Measurements from ENCODE around the gene DHRS4.
"Not testable (repeated sequence)": the region's sequence is repeated elsewhere in the genome, so short reads cannot be mapped to it uniquely, and the experiment has no call there.

The DHRS4 gene

DNA sequence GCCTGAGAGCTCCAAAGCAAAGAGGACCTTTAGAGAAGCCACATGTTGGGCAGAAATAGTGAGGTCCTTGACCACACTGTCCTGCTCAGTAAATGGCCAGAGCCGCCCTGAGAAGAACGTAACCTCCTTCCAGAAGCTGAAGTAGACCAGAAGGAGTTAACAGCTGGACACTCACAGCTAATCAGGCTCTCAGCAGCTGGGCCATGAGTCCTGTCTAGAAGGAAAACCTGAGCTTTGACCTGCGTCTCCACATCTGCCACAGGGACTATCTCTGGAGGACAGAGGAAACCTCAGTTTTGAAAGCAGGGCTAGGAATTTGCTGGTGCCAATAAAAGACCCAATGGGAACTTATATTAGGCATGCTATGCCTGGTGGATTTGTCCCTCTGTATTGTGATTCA, 12.3 kb upstream of the DHRS4 start:
- no peak for DNase-seq (ENCODE audit: low spot score)

DNA sequence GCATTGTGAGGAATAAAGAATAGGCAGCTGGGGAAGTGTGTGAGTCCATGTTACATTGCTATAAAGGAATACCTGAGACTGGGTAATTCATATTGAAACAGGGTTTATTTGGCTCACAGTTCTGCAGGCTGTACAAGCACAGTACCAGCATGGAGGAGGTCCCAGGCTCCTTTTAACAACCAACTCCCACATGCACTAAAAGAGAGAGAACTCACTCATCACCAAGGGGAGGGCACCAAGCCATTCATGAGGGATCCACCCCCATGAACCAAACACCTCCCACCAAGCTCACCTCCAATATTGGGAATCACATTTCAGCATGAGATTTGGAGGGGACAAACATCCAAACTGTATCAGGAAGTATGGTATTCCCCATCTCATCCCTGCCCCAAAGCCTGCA, 11.9 kb upstream of the DHRS4 start:
- DNase-seq (ENCODE audit: low spot score) = no peak

GRCh38 chr14:23942587-23942986, 11.0 kb upstream of the DHRS4 start:
- DNase-seq (ENCODE audit: low spot score) = no peak

GRCh38 chr14:23949069-23949468, 4.5 kb upstream of the DHRS4 start:
- DNase-seq (ENCODE audit: low spot score) = not testable (repeated sequence)

DNA sequence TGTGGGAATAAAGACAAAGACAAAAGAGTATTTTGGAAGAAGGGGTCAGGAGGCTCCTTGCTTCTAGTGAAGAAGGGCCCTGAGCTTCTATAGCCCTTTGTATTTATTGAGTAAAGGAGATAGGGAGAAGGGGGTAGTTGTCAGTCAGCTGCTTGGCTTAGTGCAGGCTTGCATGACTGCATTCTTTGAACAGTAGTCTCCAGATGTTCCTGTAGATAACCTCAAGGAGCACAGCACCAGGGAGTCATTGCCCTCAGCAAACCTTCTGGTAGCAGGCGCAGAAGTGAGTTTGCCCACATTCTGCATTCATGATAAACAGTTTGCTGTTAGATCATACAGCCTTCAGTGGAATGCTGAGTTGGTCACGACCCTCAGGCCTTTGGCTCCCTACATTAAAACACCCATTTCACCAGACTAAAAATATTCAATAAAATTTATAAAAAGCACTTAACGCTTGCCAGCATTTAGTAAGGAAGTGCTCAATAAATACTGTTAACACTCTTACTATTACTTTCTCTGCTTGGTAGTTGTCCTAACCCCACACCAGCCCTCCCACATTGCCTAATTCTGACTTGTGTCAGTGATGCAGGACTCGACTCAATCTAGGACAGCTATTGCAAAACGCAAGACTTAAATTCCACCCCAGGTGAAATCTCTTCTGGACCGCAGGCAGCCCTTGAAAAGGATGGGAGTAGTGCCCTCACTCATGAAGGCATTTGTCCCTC, 3.0 kb upstream of the DHRS4 start:
- no peak for DNase-seq (ENCODE audit: low spot score)

DNA sequence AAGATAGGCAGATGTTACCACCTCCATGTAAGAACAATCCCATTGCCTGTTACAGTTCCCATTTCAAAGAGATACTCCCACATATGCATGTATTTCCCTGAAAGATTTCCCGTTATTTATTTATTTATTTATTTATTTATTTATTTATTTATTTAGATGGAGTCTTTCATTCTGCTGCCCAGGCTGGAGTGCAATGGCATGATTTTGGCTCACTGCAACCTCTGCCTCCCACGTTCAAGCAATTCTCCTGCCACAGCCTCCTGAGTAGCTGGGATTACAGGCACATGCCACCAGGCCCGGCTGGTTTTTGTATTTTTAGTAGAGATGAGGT, 2.5 kb upstream of the DHRS4 start:
- not testable (repeated sequence) for DNase-seq (ENCODE audit: low spot score)

- DNase-seq (ENCODE audit: low spot score) = no peak
Observed at GRCh38 chr14:23951590-23952201, 1.9 kb upstream of the DHRS4 start.

DNA sequence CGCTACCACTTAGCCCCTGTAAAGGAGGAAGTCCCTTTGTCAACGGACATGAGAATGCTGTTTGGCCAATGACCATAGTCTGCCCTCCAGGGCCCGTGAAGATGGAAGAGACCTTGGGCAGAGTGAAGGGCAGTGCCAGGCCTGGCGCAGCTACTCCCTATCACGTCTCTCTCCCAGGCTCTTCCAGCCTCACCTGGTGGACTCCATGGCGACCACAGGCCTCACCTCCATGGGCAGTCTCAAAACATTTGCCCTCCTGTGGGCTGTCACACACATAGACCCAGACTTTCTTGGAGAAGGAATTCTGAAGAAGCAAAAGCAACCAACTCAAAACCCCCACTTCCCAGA, 480 bp upstream of the DHRS4 start:
- DNase-seq (ENCODE audit: low spot score) = not testable (repeated sequence)

DNA sequence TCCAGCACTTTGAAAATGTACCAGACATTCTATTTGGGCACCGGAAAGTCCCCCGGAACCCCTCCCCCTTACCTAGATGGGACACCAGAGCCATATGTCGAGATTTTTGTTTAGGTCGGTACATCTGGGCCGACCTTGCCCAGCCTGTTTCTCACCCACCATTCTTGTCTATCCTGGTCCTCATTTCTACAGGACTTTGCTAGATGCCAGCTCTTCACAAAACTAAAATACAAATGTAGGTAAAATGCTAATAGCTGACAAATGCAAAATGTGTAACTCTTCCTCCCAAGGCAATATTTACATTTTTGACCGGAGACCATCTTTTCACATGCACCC, 677 bp downstream of the DHRS4 start:
- not testable (repeated sequence) for DNase-seq (ENCODE audit: low spot score)

GRCh38 chr14:23954965-23955364, 1.4 kb downstream of the DHRS4 start:
- DNase-seq (ENCODE audit: low spot score) = peak; percentile 35

DNA sequence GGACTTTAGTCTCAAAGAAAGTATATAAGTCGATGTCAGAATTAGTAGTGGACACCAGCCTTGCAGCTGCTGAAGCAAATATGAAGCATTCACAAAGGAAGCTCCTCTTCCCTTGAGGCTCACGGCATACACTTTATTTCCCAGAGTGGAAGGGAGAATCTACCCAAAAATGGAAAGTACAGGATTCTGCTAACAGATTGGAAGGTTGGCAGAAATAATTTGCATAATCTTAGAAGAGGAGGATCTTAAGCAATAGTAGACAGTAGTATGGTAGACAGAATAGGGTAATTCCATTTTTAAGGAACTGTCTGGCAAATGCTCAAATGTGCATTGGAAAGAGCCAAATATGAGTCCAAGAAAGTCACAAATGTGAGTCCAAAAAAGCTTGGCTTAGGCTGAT, 2.2 kb downstream of the DHRS4 start:
- not testable (repeated sequence) for DNase-seq (ENCODE audit: low spot score)

DNA sequence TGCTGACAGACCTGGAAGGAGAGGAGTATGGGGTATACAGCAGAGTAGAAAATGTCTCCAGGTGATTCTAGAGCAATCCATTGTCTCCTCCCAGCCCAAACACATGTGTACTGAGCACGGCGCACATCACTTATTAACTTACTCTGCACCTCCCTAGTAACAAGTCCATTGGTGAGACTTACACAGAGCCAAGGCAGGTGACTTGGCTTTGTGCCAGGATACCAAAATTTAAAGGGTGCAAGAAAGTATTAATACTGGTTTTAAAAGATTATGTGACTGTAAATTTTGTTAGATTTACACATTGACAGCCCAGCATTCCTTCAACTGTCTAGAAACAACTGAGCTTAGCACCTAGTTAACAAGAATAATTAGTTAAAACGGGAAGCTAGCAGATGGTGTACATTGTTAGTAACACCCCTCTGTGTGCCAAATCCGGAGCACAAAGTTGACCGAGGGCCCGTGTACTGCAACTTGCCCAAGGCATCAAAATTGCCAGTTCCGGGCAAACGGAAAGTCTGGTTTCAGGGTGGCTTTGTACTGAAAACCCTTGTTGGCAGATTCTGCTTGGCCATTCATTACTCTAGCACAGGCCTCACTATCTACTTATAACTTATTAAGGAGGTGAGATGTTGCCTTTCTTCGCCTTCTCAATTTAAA, 4.5 kb downstream of the DHRS4 start:
- DNase-seq (ENCODE audit: low spot score) = not testable (repeated sequence)

DNA sequence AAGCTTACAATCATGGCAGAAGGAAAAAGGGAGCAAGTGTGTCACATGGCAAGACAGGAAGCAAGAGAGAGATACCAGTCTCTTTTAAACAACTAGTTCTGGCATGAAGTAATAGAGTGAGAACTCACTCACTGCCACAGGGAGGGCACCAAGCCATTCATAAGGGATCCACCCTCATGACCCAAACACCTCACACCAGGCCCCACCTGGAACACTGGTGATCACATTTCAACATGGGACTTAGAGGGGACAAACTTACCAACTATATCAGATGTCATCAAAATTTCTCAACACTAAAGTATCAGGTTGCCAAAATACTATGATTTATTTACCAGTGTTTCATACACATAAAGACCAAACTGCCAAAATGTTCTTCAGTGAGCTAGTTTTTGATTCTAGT, 7.3 kb downstream of the DHRS4 start:
- not testable (repeated sequence) for DNase-seq (ENCODE audit: low spot score)

GRCh38 chr14:23961704-23962103, 8.1 kb downstream of the DHRS4 start:
- not testable (repeated sequence) for DNase-seq (ENCODE audit: low spot score)

DNA sequence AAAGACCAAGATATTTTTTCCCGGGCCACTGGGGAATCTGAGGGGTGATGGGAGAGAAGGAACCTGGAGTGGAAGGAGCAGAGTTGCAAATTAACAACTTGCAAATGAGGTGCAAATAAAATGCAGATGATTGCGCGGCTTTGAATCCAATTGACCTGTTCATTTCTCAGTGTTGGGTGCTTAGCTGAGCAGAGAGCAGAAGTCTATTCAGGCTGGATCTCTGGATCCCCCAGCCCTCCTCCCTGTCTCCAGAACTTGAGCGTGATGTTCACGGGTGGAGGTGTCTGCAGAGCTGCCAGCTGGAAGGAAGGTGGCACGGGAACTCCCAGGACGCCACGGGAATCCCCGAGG, 15.5 kb downstream of the DHRS4 start:
- DNase-seq (ENCODE audit: low spot score) = not testable (repeated sequence)

DNA sequence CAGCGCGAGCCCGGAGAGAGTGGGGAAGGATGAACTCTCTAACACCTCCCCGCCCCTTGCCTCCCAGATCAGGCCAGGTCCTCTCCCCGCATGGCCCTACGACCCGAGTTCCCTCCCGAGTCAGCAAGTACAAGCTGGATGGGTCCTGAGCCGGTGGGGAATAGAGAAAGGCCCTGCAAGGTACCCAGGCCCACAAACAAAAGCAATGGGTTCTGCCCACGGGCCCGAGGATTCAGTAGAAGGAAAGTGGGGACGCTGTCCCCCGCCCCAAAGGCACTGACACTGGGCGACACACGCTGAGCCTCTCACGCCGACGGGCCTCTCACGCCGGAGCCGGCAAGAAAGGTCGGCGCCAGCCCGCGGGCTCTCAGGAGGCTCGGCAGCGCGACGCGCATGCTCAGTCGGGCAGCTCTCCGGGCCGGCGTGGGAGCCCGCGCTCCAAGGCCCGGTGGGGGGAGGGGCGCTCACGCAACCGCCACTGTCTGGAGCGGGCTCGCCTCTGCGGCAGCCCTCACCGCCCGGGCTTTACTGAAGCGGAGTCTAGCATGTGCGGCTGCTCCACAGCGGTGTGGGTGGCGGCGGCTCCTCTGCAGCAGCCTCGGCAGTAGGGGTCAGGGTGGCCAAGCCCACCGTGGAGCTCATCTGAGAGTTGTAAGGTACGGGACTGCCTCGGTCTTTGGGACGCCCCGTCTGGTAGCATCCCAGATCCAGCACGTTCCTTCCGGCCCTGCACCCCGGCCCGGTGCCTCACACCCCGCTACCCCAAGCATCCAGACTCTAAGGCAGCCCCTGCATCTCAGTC, 16.1 kb downstream of the DHRS4 start:
- DNase-seq (ENCODE audit: low spot score) = peak; percentile 12

DNA sequence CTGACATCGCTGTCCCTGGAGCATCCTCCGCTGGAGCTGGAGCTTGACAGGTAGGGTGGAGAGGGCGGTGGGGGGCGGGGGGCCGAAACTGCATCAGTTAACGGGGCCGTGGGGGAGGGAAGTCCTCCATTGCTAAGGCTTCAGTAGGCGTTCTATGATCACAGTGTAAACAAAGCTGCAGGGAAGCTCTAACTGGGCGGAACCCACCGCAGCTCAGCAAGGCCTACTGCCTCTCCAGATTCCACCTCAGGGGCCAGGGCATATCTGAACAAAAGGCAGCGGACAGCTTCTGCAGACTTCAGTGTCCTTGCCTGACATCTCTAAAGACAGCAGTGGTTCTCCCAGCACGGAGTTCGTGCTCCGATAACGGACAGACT, 16.7 kb downstream of the DHRS4 start:
- DNase-seq (ENCODE audit: low spot score) = not testable (repeated sequence)

- DNase-seq (ENCODE audit: low spot score) = not testable (repeated sequence)
Observed at GRCh38 chr14:23973178-23973577, 19.6 kb downstream of the DHRS4 start.

DNA sequence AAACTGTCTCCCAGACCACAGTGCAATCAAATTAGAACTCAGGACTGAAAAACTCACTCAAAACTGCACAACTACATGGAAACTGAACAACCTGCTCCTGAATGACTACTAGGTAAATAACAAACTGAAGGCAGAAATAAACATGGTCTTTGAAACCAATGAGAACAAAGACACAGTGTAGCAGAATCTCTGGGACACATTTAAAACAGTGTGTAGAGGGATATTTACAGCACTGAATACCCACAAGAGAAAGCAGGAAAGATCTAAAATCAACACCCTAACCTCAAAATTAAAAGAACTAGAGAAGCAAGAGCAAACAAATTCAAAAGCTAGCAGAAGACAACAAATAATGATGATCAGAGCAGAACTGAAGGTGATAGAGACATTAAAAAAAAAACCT, 20.5 kb downstream of the DHRS4 start:
- DNase-seq (ENCODE audit: low spot score) = not testable (repeated sequence)

- not testable (repeated sequence) for DNase-seq (ENCODE audit: low spot score)
Observed at GRCh38 chr14:23977208-23977607, 23.6 kb downstream of the DHRS4 start.

GRCh38 chr14:23981951-23982813, 28.6 kb downstream of the DHRS4 start:
- not testable (repeated sequence) for DNase-seq (ENCODE audit: low spot score)
